SK-N-MC (cell line): ENCODE data around the gene BCAS3.

ENCODE experiments used
- EZH2 ChIP-seq: fragments of 200-600 bp; sonication (generic); IDR thresholded peaks from one replicate; pipeline ENCODE4 v1.6.1; 2017; ENCODE audit warnings: antibody characterized with exemption
- POLR2AphosphoS5 ChIP-seq: IDR thresholded peaks from 2 replicates; pipeline ENCODE4 v1.6.1; 2012; ENCODE audit warnings: mild to moderate bottlenecking, low read depth, low read length, borderline replicate concordance

- no peak for TF ChIP-seq EZH2
- no peak for TF ChIP-seq POLR2AphosphoS5
Observed at GRCh38 chr17:60823515-60823914, 145.9 kb downstream of the BCAS3 start.
